Stimulated activated CD4-positive, alpha-beta T cell treated with anti-CD3 and anti-CD28 coated beads, Interleukin-15, amount 100 ng/mL, for 48 hours (primary cell): Measurements from ENCODE around the gene HASPIN.

Experiments
- DNase-seq, 2 donors: peaks; one replicate each; pipeline ENCODE4 v3.0.0-alpha.2; 2020; ENCODE audit warnings: low read depth in 2 of 2

HASPIN gene

DNA sequence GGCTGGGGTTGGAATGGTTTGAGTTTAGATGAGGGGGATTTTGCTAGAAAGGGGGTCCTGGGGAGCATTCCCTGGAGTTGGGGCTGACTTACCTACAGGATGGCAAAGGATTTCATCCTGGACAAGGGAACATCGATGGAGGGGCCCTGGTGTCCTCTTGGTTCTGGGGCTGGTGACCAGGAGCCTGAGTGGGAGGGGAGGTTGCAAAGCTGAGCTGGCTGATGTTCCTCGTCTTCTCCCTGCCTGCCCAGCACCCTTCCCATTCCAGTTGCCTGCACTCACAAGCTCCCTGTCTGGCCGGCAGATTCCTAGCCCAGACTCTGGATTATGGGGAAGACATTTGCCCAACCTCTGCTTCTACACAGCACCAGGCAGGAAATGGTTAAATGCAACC is 40.1 kb downstream of the HASPIN start:
- no peak for DNase-seq

DNA sequence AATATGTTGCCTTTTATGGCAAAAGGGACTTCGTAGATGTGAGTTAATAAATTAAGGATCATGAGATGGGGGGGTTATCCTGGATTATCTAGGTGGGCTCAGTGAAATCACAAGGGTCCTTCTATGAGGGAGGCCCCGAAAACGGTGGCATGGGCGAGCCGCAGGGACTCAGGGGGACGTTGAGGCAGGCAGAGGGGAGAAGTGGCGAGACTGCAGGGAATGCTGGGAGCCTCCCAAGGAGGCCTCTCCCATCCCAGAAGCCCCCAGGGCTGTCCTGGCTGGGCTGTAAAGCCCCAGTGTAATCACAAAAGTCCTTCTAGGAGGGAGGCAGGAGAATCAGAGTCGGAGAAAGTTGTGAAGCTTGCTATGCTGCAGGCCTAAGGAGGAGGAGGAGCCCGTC is 42.3 kb downstream of the HASPIN start:
- no peak for DNase-seq

DNA sequence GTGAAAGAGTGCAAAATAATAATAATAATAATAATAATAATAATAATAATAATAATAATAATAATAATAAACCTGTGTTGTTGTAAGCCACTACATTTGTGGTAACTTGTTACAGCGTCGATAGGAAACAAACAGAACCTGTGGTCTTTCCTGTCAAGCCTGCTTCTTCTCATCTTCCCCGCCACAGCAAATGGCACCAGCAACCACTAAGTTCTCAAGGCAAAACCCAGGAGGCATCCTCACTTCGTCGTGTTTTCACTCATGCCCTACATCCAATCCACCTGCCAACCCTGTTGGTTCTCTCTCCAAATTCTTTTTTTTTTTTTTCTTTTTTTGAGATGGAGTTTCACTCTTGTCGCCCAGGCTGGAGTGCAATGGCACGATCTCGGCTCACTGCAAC is 43.1 kb downstream of the HASPIN start:
- DNase-seq: no peak

DNA sequence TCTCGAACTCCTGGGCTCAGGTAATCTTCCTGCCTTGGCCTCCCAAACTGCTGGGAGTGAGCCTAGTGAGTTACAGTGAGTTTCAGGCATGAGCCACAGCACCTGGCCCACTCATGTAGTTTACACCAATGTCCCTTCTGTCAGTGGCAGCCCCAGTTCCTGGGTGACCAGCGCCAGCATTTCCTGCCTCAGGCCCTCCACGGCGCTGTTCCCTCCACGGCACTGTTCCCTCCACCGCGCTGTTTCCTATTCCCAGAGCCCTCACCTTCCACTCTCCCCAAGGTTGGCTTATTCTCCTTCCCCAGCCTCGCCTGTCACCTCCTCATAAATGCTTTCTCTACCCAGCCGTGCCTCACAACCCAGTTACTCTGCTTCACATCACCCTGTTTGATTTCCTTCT is 44.6 kb downstream of the HASPIN start:
- DNase-seq: no peak

DNA sequence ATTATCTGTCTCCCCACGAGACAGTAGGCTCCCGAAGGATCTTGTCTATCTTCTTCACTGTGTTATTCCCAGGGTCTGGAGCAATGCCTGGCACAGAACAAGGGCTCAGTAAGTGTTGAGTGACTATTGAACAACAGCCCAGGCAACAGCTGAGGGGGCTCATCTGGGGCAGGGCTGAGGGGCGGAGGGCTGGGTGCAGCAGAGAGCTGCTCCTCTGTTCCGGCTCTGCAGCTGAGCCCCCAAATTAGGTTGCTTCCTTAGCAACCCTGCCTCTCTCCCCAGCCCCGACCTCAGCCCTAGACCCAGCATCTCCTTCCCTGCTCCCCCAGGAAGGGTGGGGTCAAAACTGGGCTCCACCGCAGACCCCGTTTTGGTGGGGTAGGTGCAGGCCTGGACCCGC is 45.1 kb downstream of the HASPIN start:
- no peak for DNase-seq

DNA sequence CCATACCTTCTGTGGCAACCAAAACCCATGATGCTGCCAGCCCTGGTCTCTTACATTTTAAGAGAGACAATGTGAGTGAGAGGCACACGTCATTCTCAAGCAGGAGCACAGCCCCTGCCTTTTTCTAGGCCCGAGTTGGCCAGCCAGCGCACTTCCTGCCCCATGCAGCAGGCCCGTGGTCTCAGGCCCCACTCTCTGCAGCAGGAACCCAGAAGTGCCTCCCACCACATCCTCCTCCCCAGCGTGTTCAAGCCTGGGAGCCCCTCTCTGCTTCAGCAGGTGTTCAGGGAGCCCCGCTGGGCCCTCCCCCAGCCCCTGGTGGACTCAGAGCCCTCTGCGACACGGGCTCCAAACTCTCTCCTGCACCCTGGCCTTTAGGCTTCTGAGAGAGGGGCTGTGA is 46.8 kb downstream of the HASPIN start:
- DNase-seq: no peak

DNA sequence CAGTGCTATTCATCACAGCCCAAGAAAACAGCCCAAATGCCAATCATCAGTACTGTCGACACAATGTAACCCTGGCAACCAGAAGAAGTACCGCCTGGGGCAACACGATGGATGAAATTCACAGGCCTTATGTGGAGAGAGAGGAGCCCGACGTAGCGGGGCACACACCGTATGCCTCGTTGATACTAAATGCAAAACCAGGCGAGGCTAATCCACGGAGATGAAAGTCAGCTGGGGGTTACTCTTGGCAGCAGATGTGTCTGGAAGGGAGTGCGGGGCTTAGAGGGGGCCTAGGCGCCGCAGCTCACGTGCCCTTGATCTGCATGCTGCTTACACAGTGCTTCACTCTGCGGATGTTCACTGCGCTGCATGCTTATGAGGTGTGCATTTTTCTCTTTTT is 47.4 kb downstream of the HASPIN start:
- no peak for DNase-seq

DNA sequence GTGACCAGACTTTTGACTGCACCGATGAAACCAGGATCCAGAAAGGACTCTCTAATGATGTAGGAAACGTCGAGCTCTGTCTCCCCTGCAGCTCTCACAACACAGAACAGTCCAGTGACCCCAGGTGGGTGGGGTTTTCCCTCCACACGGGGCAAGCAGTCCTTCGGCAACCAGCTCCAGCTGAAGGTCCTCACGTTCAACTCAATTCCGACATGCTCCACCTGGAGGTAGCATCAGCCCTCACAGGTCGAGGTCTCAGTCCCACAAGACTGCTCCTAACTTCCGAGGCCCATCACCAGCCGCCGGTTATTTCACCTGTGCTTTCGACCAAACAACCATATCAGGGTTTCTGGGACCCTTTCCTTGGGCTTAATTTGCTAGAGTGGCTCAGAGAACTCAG is 49.1 kb downstream of the HASPIN start:
- DNase-seq: no peak

DNA sequence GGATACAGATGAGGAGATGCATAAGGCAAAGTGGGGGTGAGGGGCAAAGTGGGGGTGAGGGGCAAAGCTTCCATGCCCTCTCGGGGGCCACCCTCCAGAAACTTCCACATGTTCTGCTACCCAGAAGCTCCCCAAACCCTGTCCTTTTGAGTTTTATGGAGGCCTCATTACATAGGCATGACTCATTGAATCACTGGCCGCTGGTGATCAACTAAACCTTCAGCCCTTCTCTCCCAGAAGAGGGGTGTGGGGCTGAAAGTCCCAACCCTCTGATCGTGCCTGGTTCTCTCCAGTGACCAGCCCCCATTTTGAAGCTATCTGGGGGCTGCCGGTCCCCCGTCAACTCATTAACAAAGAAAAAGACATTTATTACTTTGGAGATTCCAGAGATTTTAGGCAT is 49.8 kb downstream of the HASPIN start:
- no peak for DNase-seq

DNA sequence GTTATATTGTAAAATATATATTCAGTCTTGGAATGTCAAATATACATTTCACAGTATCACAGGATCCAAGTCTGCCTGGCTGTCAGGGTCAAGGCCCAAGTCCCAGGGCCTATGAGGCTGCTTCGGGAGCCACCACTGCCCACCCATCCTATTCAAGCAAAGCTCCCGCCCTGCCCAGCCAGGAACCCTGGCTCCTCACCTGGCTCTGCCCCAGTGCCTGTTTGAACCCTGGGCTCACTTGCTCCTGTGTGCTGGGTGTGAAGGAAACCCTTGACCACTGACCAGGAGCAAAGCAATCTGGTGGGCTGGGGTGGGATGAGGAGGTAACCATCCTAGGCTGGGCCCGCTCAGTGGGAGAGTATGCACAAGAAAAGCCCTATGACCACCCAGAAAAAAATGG is 50.3 kb downstream of the HASPIN start:
- DNase-seq: no peak
